Activated T-cell treated with anti-CD3 and anti-CD28 coated beads, Interleukin-2, amount 50 U/mL, for 48 hours (primary cell): ENCODE measurements around the gene CD247.
"Not testable (repeated sequence)": the region's sequence is repeated elsewhere in the genome, so short reads cannot be mapped to it uniquely, and the experiment has no call there.

Source experiments
- DNase-seq, 2 experiments: peaks; one replicate each; pipeline ENCODE4 v3.0.0-alpha.2; 2020

CD247 gene

DNA sequence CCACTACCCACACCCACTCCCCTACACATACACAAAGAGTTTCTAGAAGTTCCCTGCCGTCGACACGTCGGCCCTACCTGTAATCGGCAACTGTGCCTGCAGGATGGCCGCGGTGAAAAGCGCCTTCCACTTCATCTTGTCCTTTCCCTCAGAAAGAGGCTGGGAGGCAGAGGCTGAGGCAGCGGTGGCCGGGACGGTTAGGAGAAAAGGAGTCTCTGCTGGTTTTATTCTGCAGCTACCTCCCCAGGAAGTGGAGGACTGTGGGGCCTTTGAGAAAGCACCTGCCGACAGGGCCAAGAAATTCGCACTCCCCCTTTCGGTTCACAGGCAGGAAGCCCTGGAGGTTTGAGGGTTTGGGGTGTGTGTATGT, at the start of gene CD247:
Gene CD247 (minus strand): TSS at position 199 of the 370 bp plus-strand sequence. CDS start 64 bp downstream, at position 135.
- peak; percentile 76 to 79 for DNase-seq

- no peak for DNase-seq
These were observed 49.3 kb upstream of the CD247 start for GRCh38 chr1:167567663-167568062.

- DNase-seq, result no peak
These were observed 48.4 kb upstream of the CD247 start for GRCh38 chr1:167566766-167567165.

GRCh38 chr1:167565922-167566321, 47.6 kb upstream of the CD247 start:
- DNase-seq, result no peak

- DNase-seq, result no peak
These were observed 46.4 kb upstream of the CD247 start for GRCh38 chr1:167564612-167565270.

- DNase-seq, result no peak
These were observed 45.4 kb upstream of the CD247 start for GRCh38 chr1:167563579-167564246.

DNA sequence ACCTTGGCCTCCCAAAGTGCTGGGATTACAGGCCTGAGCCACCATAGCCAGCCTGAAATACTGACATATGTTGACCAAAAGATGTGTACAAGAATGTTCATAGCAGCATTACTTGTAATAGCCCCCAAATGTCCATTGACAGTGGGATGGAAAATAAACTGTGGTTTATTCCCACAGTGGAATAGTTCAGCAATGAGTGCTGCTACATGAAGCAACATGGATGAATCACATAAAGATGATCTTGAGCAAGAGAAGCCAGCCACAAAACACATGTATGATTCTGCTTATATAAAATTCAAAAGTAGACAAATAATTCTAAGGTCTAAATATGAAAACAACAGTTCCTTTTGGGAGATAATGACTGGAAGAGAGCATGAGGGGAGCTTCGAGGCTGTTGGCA, 44.4 kb upstream of the CD247 start:
- DNase-seq, result no peak

- no peak for DNase-seq
These were observed 43.4 kb upstream of the CD247 start for GRCh38 chr1:167561753-167562152.

DNA sequence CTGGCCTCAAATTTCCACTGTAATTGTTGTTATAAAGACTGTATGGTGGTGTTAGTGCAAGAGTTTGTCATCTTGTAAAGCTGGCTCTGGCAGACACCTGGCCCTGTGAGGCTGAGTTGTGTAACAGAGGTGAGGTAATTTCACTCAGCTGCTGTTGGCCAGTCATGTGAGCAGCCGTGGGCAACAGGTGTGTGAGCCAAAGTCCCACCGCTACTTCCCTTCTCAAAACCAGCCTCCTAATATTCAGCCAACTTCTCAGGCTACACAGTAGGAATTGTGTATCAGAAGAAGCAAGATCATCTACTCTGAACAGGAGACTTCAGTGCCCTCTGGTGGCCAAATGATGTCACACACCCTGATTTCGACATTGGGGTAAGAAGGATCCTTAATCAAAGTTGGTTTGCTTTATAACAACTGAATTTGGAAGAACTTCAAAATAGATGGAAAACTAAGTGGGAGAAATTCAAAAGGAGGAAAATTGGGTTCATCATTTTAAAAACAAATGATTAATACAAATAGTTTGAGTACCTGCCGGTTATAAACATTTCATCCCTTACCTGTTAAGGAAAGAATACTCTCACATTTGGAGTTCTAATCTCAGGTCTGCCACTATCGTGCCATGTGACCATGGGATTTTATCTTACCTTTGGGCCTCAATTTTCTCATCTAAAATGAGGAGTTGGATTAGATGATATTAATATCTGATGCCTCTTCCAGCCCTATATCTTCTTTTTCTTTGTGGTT, 37.8 kb upstream of the CD247 start:
- peak; percentile 83 to 86 for DNase-seq

- DNase-seq, result not testable (repeated sequence)
These were observed 36.7 kb upstream of the CD247 start for GRCh38 chr1:167555072-167555471.

DNA sequence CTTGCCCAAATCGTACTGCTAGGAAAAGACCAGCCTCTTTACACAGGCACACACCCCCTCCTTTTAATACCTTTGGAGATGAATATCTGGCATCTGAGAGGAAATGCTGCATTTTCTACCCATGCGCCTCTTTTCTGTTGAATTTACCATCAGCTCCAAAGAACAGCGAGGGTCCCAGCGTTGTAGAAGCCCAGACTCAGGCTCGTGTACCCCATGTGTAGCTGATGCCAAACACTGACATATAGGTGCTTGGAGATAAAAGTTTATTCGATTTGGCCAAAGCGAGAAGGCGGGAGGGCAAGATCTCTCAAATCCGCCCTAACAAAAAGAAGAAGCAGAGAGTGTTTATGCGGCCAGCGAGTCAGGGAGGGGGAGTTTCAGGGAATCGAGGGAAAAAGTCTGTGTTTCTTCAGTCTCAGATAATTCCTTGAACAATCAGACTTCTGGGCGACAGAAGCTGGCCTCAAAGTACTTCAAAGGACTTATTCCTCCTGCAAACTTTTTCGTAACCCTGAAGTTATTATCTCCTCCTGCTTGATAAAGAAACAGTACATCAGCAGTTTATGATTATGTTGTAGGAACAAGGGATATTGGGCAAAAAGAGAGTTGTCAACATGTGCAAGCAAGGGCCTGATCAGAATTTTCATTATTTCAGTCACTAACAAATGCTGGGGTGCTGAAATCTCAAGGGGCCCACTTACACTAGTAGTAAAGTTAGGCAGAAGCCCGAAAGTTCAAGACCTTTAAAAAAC, 35.9 kb upstream of the CD247 start:
- peak; percentile 28 to 34 for DNase-seq

DNA sequence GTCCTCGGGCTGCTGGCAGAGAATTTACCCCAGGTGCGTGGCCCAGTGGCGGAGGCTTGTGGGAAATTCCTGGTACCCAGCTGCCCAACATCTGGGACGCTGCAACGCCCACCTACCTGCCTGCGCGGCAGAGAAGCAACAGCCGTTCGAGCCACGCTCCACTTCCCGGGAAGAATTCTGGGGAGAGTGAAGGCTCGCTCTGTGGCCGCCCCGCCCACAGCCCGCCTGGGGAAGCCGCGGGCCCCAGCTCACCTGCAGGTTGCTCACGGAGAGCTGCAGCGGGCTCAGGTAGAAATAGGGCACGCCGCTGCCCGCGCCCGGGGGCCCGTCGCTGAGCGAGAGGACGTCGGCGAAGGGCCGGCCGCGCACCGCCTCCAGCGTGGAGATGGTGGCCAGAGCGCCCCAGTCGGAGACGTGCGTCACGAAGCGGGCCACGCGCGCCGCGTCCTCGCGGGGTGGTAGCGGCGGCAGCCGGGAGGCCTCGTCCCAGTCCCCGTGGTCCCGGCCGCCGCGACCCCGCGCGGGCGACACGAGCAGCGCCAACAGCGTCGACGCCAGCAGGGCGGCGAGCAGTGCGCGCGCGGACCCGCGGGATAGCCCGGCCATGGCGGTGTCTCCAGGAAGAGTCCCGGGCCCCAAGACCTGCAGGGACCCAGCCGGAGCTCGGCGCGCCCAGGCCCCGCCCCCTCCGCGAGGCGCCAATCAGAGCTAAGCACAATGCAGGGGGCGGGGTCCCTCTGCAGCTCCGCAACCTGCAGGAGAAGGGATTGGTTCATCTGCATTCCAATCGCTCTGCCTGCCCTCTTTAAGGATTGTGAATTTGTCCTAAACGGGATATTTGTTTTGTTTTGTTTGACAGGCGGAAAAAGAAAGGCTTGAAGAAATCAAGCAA, 35.1 kb upstream of the CD247 start, which contains the start of gene CREG1:
Gene CREG1 (minus strand): TSS at position 627 of the 892 bp plus-strand sequence.
- peak; percentile 91 to 93 for DNase-seq

DNA sequence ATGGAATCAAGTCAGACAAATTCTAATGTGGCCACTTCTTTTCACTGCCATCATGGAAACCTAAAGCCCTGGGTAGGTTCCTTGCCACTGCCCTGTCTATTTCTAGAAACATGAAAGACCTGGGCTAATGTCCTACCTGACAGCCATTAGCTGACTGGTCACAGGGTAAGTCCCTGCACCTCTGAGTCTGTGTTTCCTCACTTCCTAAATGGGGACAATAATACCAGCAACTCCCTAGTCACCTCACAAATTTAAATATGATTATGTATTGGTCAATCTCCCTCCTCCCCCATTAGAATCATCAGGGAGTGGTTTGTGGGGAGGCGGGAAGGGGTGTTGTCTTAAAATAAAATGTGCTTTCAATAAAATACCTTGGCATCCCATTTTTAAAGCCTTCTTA, 33.0 kb upstream of the CD247 start:
- no peak for DNase-seq

GRCh38 chr1:167548059-167548932, 30.0 kb upstream of the CD247 start:
- DNase-seq, result no peak

GRCh38 chr1:167546935-167547334, 28.6 kb upstream of the CD247 start:
- no peak for DNase-seq

- DNase-seq, result no peak
These were observed 27.0 kb upstream of the CD247 start for GRCh38 chr1:167545349-167545748.

GRCh38 chr1:167544447-167545093, 26.2 kb upstream of the CD247 start:
- no peak for DNase-seq

DNA sequence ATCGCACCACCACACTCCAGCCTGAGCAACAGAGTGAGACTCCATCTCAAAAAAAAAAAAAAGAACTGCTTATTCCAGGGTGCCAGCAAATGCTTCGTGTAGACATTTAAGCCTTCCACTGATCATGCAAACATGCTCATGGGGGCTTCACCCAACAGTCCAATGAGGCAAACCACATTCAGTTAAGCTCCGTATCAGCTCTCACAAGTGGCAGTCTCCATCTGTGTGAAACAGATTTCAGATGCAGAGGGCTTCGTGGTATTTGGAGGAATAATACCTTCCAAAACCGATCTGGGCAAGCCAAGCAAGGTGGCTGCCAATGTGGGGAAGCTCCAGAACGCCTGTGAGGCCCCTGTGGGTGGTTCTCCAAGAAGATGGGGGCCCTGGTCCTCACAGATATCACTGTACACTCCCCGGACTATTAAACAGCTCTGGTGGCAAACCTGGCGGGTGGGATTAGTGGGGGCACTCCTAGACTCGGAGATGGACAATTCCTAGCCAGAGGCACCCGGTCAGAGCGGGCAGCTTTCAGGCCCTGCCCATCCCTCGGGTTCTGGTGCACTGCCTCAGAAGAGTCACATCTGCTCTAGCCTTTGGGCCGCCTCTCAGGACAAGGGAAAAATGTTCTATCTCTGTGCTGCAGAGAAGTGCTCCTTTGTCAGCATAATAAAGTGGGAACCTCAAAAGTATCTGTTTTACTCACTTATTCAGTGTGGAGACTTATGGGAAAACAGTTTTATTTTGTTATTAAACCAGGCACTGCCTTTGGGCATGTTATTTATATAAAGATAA, 25.1 kb upstream of the CD247 start:
- no peak for DNase-seq
